Measurements from ENCODE around the gene PID1. TPM values are rescaled to one million over a fixed set of nuclear protein-coding genes. Genes with fewer than 3 reads are reported as not detected.

PID1 gene
- total RNA-seq, 2 donors from 2014 or later = 33.8 to 42.4 TPM

DNA sequence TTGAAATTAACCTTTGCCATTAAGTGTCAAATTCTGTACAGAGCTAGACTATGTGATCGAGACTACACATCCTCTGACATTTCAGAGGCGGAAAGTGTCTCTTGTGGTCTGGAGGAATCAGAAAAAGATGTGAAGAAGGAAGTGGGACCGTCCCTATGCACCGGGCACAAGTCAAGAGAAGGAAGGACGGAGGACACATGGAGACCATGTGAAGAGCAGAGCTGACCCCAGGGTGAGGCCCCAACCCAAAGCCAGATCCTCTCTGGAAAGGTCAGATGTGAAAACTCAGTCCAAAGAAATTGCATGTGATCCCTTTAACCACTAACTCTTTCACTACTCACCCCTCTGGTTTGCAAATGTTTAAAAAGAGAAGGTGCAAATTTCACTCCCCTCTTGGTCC, 92.4 kb downstream of the PID1 start:
- DNase-seq (ENCODE audit: low spot score) = no peak

DNA sequence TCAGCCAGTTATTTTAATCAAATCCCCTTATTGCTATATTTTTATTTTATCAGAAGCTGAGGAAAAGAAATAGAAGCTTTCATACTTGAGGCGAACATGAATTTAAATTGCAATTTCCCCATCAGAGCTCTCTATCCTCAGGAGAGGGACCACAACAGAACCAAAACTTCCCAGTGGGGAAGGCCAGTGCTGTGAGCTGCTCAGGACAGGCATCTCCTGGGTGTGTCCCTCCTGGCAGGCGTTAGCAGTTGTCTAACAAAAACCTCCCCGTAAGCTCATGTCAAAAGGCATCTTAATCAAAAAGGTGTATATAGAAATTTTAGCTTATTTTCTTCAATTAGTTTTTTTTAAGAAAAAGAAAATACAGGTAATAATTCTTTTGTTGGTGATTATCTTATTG, 93.0 kb downstream of the PID1 start:
- DNase-seq (ENCODE audit: low spot score) = no peak
- intact Hi-C loops (cut with DNase I) = no loop called here

More for the DNA sequence above, 92.4 kb downstream of the PID1 start:
- intact Hi-C loops (cut with DNase I) = no loop called here

- intact Hi-C loops (cut with DNase I) = no loop called here
- no peak for DNase-seq (ENCODE audit: low spot score)
Observed at GRCh38 chr2:229176136-229176535, 95.0 kb downstream of the PID1 start.

DNA sequence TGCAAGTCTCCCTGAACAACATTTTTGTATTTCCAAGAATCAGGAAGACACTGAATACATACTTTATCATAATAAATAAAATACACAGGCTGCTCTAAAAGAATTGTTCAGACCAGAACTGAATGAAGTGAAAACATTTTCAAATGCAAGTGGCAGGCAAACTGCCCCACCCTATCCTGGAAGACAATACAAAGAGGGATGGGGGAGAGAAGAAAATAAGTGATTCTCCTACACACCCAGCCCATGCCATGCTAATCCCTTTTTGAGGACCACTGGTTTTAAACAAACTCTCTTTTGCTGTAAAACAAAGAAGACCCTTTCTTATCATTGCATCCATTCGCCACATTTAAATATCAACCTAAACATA, 95.6 kb downstream of the PID1 start:
- intact Hi-C loops (cut with DNase I) = no loop called here
- no peak for DNase-seq (ENCODE audit: low spot score)

- intact Hi-C loops (cut with DNase I) = no loop called here
- DNase-seq (ENCODE audit: low spot score) = no peak
Observed at GRCh38 chr2:229174794-229175496, 96.1 kb downstream of the PID1 start.

DNA sequence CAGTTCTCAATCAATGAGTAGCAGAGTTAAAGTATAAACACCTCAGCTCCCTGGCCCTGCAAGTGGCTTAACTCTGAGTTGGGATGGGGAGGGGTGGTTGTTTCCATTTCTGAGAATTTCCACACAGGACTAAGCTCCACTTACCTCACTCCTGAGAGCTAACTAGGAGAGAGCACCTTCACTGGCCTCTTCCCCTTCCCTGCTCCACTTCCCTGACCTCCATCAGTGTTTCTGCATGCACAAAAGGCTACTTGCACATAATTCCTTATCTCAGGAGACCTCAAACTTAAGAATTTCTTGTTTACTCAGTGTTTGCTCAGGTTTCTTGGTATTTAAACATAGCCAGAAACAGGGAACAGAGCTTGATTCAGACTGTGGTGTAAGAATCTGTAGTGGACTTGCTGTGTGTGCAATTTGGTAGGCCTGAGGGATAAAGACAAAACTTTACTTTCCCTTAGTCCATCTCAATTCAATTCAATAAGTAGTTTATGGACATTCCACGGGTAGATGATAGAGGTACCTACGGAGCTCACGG, 97.2 kb downstream of the PID1 start:
- intact Hi-C loops (cut with DNase I) = no loop called here
- no peak for DNase-seq (ENCODE audit: low spot score)

GRCh38 chr2:229170916-229171315, 100.2 kb downstream of the PID1 start:
- intact Hi-C loops (cut with DNase I) = no loop called here
- DNase-seq (ENCODE audit: low spot score) = no peak

DNA sequence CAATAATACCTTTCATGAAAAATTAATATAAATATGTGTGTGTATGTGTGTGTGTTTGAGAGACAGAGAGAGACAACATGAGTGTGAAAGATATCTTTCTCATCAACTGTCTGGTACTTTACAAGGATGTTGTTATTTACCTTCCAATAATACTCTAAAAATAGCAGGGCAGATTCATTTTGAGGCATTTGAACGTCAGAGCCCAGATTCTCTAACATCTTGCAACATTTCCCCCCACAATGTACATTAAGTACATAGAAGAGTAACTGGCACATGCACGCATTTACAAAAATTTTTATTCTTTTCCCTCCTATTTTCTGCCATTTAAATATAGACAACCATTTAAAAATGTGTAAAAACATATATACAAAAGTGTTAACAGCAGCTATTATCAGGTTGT, 100.9 kb downstream of the PID1 start:
- intact Hi-C loops (cut with DNase I) = no loop called here

GRCh38 chr2:229169751-229170150, 101.3 kb downstream of the PID1 start:
- intact Hi-C loops (cut with DNase I) = loop anchor here in 1 of 2 donors (5.0 kb wide), 1 partner anchor 1992 kb away; no protein-coding TSS in a partner anchor
- no peak for DNase-seq (ENCODE audit: low spot score)

More for the DNA sequence above, 100.9 kb downstream of the PID1 start:
- DNase-seq (ENCODE audit: low spot score) = no peak

- DNase-seq (ENCODE audit: low spot score) = no peak
- intact Hi-C loops (cut with DNase I) = loop anchor here in 1 of 2 donors (5.0 kb wide), 1 partner anchor 1987 kb away; no protein-coding TSS in a partner anchor
Observed at GRCh38 chr2:229164545-229165249, 106.4 kb downstream of the PID1 start.

DNA sequence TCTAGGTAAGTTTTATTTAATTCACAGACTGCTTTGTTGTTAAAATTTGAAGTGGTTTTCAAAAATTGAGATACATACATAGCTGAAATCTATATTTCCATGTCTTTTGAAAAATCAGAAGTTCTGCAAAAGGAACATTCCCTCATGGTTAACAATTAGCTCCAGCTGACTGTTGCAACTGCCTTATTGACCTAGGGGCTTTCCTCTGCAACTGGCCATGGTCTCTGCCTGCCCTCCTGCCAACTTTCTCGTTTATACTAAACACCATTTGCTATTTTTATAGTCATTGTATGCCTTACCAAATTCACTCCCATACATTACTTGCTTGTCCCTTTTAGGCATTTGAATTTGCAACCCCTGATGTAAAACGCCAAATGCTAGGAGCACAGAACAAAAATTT, 107.2 kb downstream of the PID1 start:
- no peak for DNase-seq (ENCODE audit: low spot score)
- intact Hi-C loops (cut with DNase I) = no loop called here

DNA sequence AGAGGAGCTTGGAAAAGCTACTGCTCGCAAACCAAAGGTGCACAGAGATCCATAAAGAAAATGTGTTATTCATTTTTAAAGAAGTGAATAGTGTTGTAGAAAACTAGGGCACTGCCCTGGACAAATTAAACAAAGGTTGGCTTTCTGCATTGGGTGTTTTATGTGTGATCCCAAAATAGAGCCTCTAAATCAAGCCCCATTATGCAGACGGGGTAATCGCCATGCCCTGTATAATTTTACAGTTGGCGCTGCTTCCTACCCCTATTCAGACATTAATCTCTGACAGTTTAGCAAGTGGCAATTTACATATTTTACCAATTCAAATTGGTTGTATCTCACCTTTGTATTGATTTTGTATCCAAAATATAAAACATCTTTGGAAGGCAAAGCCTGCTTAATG, 109.1 kb downstream of the PID1 start:
- DNase-seq (ENCODE audit: low spot score) = no peak
- intact Hi-C loops (cut with DNase I) = no loop called here

- intact Hi-C loops (cut with DNase I) = no loop called here
- DNase-seq (ENCODE audit: low spot score) = no peak
Observed at GRCh38 chr2:229160984-229161383, 110.1 kb downstream of the PID1 start.

- intact Hi-C loops (cut with DNase I) = no loop called here
Observed at GRCh38 chr2:229160180-229160579, 110.9 kb downstream of the PID1 start.

GRCh38 chr2:229159405-229159804, 111.7 kb downstream of the PID1 start:
- intact Hi-C loops (cut with DNase I) = no loop called here
- no peak for DNase-seq (ENCODE audit: low spot score)

More at GRCh38 chr2:229160180-229160579, 110.9 kb downstream of the PID1 start:
- DNase-seq (ENCODE audit: low spot score) = no peak

DNA sequence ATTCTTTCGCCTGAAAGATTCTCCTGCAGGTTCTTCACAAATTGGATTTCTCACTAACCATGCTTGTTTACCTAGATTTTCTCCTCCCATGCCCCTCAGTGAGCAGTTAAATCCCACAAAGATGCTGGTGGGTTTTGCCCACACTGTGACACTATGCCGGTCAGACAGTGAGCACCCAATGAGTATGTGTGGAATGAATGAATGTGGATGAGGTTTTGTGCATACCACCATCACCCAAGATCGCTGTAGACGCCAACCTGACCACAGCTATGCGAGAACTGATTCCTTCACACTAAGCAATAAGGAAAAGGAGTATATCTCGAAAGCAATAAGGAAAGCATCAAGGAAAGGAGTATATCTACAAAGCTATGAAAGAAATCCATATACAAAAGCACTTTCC, 116.7 kb downstream of the PID1 start:
- DNase-seq (ENCODE audit: low spot score) = no peak
- intact Hi-C loops (cut with DNase I) = no loop called here

DNA sequence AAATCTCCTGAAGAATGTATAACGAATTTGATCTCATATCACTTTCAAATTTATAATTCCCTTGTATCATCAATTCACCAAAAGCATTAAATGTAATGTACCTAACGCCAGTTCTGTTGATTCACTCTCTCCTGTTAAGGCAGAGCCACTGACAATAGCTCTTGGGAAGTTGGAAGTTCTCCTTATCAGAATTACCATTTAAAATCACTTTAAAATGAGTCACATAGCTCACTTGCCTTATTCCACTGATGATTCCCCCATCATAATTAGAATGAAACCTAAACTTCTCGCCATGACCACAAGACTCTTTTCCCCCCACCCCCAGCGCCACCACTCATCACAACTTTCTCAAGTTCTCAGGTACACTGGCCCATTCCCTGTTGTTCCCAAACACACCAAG, 117.1 kb downstream of the PID1 start:
- DNase-seq (ENCODE audit: low spot score) = no peak
- intact Hi-C loops (cut with DNase I) = no loop called here

GRCh38 chr2:229153267-229153666, 117.8 kb downstream of the PID1 start:
- DNase-seq (ENCODE audit: low spot score) = no peak
- intact Hi-C loops (cut with DNase I) = no loop called here

GRCh38 chr2:229152674-229153073, 118.4 kb downstream of the PID1 start:
- no peak for DNase-seq (ENCODE audit: low spot score)
- intact Hi-C loops (cut with DNase I) = no loop called here

DNA sequence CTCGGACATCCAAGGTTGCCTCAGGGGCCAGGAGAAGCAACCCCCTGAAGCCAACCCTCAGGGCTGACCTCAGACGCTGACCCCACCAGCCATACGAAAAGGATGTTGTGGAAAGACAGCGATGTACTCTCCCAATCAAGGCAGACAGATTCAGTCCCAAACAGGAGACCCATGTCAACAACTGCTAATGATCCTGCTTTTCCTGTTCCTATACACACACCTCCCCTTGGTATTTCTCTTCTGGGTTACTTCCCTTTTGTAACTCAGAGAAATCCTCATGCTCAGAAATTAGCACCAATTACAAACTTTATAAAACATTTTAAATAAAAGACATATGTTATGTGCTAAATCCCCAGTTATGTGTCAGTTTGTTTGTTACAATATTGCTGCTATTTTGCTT, 120.8 kb downstream of the PID1 start:
- intact Hi-C loops (cut with DNase I) = no loop called here
- DNase-seq (ENCODE audit: low spot score) = no peak
